GM18867 (cell line): ENCODE results near the gene MAP3K20.
"Not testable (repeated sequence)": the region's sequence is repeated elsewhere in the genome, so short reads cannot be mapped to it uniquely, and the experiment has no call there.

ENCODE experiments used
- ATAC-seq: cut with Tn5 transposase; IDR thresholded peaks from one replicate; pipeline ENCODE4 v1.9.1; 2021; ENCODE audit warnings: mild to moderate bottlenecking, moderate library complexity; ENCODE audit not compliant: unreplicated experiment

MAP3K20 gene

GRCh38 chr2:173193925-173194324, 118.3 kb downstream of the MAP3K20 start:
- ATAC-seq = no peak

- ATAC-seq = no peak
These were observed 119.5 kb downstream of the MAP3K20 start for GRCh38 chr2:173195100-173195499.

- no peak for ATAC-seq
These were observed 120.4 kb downstream of the MAP3K20 start for GRCh38 chr2:173196080-173196479.

- ATAC-seq = no peak
These were observed 121.0 kb downstream of the MAP3K20 start for GRCh38 chr2:173196638-173197037.

GRCh38 chr2:173198327-173198726, 122.7 kb downstream of the MAP3K20 start:
- no peak for ATAC-seq

- ATAC-seq = no peak
These were observed 123.6 kb downstream of the MAP3K20 start for GRCh38 chr2:173199294-173199693.

GRCh38 chr2:173202570-173202969, 126.9 kb downstream of the MAP3K20 start:
- no peak for ATAC-seq

GRCh38 chr2:173204316-173204715, 128.7 kb downstream of the MAP3K20 start:
- no peak for ATAC-seq

GRCh38 chr2:173205375-173205774, 129.7 kb downstream of the MAP3K20 start:
- ATAC-seq = no peak

- ATAC-seq = not testable (repeated sequence)
These were observed 131.5 kb downstream of the MAP3K20 start for GRCh38 chr2:173207124-173207523.

GRCh38 chr2:173210270-173211196, 134.9 kb downstream of the MAP3K20 start:
- ATAC-seq = peak; percentile 71

- no peak for ATAC-seq
These were observed 137.5 kb downstream of the MAP3K20 start for GRCh38 chr2:173213181-173213580.

GRCh38 chr2:173214213-173214612, 138.6 kb downstream of the MAP3K20 start:
- no peak for ATAC-seq

- no peak for ATAC-seq
These were observed 139.7 kb downstream of the MAP3K20 start for GRCh38 chr2:173215316-173215715.

- ATAC-seq = no peak
These were observed 140.4 kb downstream of the MAP3K20 start for GRCh38 chr2:173216051-173216450.

GRCh38 chr2:173216668-173217067, 141.0 kb downstream of the MAP3K20 start:
- no peak for ATAC-seq

GRCh38 chr2:173217116-173217840, 141.6 kb downstream of the MAP3K20 start:
- no peak for ATAC-seq

GRCh38 chr2:173218326-173219056, 142.8 kb downstream of the MAP3K20 start:
- no peak for ATAC-seq

- no peak for ATAC-seq
These were observed 145.6 kb downstream of the MAP3K20 start for GRCh38 chr2:173221132-173221695.

- peak; percentile 75 for ATAC-seq
These were observed 146.4 kb downstream of the MAP3K20 start for GRCh38 chr2:173221937-173222594.
